Fibroblast of skin of abdomen (primary cell): Measurements from ENCODE around the gene AFMID.
"Not testable (repeated sequence)": the region's sequence is repeated elsewhere in the genome, so short reads cannot be mapped to it uniquely, and the experiment has no call there.

Experiments
- DNase-seq: peaks from one replicate; pipeline ENCODE4 v3.0.0-alpha.2; 2013

AFMID gene

GRCh38 chr17:78224231-78225087, 37.3 kb downstream of the AFMID start:
- DNase-seq: no peak

- DNase-seq: no peak
Observed at GRCh38 chr17:78225088-78225865, 38.1 kb downstream of the AFMID start.

- no peak for DNase-seq
Observed at GRCh38 chr17:78226055-78226758, 39.0 kb downstream of the AFMID start.

GRCh38 chr17:78226759-78227454, 39.7 kb downstream of the AFMID start:
- DNase-seq: no peak

- DNase-seq: no peak
Observed at GRCh38 chr17:78227455-78227916, 40.3 kb downstream of the AFMID start.

- DNase-seq: no peak
Observed at GRCh38 chr17:78228176-78228575, 41.0 kb downstream of the AFMID start.

GRCh38 chr17:78230252-78230962, 43.2 kb downstream of the AFMID start:
- no peak for DNase-seq

DNA sequence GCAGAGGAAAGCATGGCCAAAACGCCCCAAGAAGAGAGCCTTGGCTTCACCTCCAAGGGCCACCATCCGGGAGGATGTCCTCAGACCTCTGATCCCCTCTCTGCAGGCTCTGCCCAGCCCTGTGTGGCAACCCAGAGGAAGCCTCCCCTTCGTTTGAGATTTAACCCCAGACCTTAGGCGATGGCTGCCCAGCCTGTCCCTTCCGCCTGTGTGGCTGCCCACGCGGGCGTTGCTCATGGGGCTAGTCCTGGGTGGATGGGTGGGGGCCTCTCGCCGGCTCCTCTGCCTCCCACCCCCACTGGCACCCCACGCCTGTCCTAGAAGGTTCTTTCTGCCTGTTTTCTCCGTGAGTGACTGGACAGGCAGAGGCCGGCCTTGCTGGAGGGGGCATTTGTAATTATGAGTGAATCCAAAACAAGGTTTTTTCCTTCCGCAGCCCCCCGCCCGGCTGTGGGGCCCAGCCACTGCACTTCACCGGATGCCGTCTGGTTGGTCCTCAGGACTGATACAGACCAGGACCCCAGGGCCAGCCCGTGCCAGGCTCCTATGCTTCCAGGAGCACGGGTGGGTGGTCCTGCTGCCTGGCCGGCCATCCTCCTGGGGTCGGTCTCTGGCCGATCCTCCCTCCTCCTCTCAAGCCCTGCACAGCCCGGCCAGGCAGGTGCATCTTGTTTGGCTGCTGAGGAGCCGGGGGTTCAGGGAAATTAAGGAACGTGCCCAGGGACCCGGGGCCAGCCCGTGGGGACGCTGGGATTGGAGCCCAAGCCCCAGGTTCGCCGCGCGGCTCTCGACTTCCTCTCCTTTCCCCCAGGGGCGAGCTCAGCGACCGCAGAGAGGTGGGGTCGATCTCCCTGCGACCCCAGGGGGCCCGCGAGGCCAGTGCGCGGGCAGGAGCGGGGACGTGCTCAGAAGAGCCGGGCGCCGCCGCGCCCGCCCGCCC, 44.1 kb downstream of the AFMID start, which contains the start of gene TMEM235:
TMEM235 (plus strand) TSS at position 636 of the 940 bp plus-strand sequence. CDS start 393 bp downstream, outside the sequence.
- DNase-seq: no peak

- DNase-seq: no peak
Observed at GRCh38 chr17:78231991-78232858, 45.1 kb downstream of the AFMID start.

GRCh38 chr17:78232859-78233173, 45.7 kb downstream of the AFMID start:
- no peak for DNase-seq

GRCh38 chr17:78233678-78234077, 46.5 kb downstream of the AFMID start:
- DNase-seq: no peak

- DNase-seq: no peak
Observed at GRCh38 chr17:78234261-78234865, 47.2 kb downstream of the AFMID start.

DNA sequence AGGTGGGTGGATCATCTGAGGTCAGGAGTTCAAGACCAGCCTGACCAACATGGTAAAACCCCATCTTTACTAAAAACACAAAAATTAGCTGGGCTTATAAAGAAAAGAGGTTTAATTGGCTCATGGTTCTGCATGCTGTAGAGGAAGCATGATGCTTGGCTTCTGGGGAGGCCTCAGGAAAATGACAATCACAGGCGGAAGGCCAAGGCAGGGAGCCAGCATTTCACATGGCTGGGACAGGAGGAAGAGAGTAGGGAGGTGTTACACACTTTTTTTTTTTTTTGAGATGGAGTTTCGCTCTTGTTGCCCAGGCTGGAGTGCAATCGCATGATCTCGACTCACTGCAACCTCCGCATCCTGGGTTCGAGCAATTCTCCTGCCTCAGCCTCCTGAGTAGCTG, 47.9 kb downstream of the AFMID start:
- DNase-seq: not testable (repeated sequence)

DNA sequence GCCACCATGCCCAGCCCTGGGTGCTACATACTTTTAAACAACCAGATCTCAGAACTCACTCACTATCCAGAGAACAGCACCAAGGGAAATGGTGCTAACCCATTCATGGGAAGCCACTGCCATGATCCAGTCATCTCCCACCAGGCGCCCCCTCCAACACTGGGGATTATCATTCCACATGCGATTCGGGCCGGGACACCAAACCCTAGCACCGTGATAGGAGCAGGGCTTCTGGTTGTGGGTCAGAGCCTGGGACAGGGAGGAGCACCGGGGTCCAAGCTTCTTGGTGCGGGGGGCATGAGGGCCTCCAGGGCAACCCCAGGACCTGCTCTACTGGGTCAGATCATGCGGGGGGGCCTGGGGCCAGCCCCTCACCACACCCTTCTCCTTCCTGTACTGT, 48.7 kb downstream of the AFMID start:
- DNase-seq: no peak

DNA sequence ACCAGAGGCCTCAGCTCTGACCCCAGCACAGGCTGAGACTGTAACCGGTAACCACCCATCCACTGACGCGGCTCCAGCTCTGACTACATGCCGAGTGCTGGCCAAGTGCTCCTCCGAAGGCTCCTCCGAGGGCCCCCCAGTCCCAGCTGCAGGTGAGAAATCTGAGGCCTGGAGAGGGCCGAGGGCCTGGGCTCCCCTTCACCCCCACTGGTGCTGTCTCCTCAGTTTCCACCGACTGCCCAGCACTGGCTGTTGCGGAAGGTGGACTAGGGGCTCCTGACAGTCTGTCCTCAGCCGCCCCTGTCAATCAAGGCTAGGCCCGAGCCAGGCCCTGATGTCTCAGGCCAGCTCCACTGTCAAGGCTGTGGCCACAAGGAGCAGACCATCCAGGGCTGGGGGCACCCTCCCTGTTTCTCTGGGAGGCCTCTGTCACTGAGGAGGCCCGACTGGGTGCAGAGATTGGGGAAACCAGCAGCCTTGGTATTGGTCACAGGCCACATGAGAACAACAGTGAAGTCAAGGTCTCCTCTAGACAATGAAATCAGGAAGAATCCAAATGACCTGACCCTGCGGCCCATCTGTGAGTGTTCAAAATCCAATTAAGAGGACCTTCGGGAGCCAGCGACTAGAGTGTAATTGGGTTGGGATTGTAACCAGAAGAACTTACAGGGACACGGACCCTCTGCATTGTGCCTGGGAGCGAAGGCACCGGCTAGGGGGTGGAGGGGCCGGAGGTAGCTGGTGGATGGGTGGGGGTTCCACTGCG, 49.4 kb downstream of the AFMID start:
- DNase-seq: no peak

GRCh38 chr17:78237401-78238012, 50.3 kb downstream of the AFMID start:
- DNase-seq: no peak

DNA sequence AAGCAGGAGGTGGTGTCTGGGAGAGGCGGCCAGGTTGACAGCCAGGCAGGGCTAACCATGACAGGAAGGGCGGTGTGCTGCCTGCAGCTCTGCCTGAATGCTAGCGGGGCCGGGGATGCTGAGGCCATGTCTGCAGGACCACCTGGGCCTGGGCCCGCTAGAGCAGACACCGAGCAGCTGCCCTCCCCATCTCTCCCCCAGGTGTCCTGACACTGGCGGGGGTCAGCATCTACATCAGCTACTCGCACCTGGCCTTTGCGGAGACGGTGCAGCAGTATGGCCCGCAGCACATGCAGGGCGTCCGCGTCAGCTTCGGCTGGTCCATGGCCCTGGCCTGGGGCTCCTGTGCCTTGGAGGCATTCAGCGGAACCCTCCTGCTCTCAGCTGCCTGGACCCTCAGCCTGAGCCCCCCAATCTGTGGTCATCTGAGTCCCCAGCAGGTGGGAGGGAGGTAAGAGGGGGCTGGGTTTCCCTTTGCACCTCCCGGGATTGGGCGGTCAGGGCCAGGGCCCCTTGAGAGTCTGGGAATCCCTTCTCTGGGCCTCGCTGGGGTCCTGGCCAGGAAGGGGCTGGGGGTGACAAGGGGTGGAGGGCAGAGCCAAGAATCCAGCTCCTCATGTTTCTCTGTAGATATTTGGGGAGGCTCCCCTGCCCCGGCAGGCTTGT, 51.8 kb downstream of the AFMID start:
- DNase-seq: no peak
